GM12873 (cell line): ENCODE measurements around the gene PITPNM2.

Experiments used
- TF ChIP-seq, protein P1 (sequence below): IDR thresholded peaks from 2 replicates; pipeline ENCODE4 v1.5.1; 2012; ENCODE audit warnings: low read depth, mild to moderate bottlenecking, moderate library complexity, low read length, control low read depth; ENCODE audit not compliant: insufficient read depth; ENCODE audit errors: missing control alignments

Gene PITPNM2

DNA sequence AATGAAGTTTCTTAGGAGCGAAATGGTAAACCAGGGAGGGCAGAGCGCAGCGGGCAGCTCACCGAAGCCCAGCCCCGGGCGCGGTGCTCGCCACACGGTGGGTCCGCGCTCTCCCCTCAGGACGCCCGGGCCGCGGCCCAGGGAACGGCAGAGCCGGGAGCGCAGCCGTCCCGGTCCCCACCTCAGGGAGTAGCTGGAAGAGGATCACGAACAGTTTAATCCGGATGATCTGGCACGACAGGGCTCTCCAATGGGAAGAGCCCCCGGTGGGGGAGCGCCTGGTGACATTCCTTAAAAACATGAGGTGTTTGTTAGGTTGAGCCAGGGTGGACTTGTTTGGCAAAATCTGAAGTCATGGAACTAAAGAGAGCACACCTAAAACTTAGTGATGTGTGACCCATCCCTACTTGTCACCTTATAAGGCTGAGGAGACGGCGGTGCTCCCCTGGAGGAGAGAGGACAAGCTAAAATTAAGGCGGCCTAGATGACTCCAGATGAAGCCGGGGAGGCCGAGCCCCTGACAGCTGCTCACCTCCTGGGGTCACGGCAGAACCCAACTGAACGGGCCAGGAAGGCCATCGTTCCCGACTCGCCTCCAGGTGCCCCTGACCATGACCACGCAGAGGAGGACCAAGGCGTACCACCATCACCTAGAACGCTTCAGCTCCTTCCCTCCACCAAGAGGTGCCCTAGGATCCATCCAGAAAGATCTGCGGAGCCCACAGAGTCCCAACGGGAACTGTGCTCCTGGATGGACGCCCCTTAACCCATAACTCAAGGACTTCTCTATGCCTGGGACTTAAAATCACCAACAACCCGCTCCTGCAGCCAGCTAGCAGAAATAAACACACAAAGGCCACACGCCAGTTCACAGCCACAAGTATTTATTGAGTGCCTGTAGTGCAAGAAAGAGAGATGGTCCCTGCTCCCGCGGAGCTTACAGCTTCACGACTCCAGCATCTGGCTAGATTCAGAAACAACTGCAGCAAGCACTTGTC, 866 bp upstream of the PITPNM2 start:
- TF ChIP-seq, protein P1, sequence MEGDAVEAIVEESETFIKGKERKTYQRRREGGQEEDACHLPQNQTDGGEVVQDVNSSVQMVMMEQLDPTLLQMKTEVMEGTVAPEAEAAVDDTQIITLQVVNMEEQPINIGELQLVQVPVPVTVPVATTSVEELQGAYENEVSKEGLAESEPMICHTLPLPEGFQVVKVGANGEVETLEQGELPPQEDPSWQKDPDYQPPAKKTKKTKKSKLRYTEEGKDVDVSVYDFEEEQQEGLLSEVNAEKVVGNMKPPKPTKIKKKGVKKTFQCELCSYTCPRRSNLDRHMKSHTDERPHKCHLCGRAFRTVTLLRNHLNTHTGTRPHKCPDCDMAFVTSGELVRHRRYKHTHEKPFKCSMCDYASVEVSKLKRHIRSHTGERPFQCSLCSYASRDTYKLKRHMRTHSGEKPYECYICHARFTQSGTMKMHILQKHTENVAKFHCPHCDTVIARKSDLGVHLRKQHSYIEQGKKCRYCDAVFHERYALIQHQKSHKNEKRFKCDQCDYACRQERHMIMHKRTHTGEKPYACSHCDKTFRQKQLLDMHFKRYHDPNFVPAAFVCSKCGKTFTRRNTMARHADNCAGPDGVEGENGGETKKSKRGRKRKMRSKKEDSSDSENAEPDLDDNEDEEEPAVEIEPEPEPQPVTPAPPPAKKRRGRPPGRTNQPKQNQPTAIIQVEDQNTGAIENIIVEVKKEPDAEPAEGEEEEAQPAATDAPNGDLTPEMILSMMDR: no peak

DNA sequence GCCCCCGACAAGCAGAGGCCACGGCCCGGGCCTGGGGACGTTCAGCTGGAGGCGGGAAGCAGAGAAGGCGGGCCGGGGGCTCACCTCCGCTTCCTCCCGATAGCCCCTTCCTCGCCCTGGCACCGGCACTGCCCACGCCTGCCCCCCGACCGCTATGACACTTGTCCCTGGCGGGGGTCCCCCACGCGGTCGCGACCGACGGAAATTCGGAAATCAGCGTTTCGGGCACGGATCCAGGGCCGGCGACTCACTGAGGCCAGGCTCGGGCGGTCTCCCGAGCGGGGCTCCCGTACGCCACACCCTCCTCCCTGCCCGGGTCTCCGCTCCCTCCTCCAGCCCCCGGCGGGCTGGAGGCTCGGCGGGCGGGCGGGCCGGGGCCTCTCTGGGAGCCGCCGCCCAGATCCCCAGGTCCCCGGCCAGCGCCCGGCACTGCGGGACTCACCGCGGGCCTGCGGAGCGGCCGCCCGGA, 581 bp downstream of the PITPNM2 start:
- TF ChIP-seq, protein P1: no peak

DNA sequence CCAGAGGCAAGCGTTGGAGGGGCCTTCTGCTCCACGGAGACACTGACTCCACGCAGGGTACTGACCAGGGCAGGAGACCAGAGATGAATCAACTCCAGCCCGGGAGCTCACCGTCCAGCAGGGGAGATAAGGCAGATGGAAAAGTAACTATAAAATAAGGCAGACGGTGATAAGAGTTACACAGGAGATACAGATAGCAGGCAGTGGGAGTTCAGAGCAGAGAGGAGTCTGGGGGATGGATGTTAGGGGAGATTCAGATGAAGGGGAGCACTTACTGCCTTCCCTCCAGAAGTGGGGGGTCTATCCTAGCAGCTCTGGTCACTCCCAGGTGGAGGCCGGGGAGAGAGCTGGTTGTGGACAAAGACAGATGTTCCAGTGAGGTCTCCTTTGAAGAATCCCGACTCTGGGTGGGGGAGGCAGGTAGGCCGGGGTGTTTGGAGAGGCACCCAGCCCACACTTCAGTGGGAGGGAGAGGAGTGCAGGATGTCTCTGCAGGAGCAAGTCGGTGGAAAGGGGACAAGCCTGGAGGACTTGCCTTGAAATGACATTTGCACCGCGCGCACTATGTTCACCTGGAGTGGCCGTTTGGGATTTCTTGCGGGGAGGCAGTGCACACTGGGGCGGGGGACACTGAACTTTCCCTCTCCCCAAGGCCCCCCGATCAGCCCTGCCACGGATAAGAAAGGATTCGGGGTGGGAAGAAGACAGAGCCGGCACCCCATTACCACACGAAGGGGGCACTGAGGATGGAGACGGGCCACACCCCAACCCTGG, 1.2 kb downstream of the PITPNM2 start:
- TF ChIP-seq, protein P1: no peak

DNA sequence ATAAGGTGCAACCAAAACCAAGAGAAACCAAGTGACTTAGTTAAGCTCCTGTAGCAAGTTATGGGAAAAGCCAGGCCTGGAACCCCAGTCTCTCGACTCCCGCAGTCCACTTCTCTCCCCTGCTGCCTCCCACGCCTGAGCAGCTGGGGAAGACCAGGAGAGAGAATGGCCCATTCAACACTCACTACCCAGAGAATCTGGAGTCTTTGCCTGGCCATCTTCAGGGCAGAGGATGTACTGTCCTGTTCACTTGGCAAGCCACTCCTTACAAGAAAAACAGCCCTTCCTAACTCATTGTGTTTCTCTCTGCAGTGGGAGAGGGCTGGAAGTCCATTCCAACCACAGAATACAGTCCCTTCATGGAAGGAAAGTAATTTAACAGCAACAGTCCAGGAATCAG, 1.8 kb downstream of the PITPNM2 start:
- TF ChIP-seq, protein P1: no peak

DNA sequence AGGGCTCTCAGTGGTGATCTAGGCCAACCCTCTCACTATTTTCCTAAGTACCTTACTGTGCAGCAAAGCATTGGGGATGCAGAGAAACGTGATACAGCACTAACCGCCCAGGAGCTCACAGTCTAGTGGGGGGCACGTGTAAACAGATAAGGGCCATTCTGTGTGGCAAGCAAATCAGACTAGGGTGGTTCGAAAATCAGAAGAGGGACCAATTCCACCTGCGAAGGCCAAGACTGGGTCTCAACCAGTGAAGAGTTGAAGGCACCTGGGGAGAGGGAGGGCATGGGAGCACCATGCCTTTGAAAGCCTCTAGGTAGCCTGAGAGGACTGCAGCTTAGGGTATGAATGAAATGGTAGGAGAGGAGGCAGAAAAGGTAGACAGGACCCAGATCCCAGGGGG, 2.2 kb downstream of the PITPNM2 start:
- TF ChIP-seq, protein P1: no peak

DNA sequence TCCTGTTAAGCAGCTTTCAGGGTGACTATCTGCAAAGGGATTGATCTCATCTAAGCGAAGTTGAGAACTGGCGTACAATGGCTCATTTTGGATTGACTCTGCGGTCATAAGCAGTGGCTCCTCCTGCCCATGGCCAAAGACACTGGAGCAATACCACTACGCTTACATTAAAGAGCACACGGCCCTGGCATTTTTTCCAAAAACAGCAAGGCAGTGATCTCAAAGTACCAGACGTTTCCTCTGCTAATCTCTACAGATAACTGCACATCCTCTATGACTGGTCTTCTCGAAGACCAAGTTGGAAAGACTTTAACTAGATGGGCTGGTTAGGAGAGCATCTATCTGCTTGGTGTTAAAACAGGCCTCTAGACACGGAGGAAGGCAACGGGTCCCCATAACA, 2.7 kb downstream of the PITPNM2 start:
- TF ChIP-seq, protein P1: no peak

DNA sequence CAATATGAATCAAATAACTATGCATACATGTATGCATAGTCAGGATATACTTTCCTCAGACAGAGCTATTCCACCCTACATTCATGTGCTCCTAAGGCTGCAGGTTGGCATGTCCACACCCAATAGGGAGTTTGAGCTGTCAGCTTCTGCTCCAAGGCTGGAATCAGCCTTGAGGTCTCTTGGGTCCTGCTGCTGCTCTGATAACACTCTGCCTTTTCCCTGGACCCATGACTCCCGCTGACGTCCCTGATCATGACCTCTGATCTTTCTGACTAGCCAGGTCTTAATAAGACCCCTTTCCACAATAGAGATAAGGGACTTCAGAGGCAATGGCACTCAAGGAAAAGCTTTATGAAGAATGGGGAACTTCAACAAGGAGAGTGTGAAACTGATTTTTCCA, 5.7 kb downstream of the PITPNM2 start:
- TF ChIP-seq, protein P1: no peak
